Glutamatergic neuron (in vitro differentiated cells): ENCODE data around the gene SLC9A3. TPM values are rescaled to one million over a fixed set of nuclear protein-coding genes. Genes with fewer than 3 reads are reported as not detected.

Experiments
- DNase-seq: peaks from one replicate; pipeline ENCODE4 v3.0.0; 2022
- H3K27ac Mint-ChIP-seq: one replicate; pipeline ENCODE4 v1.8.0; 2020; ENCODE audit warnings: mild to moderate bottlenecking, mixed read lengths, inconsistent platforms; ENCODE audit not compliant: unreplicated experiment
- H3K27me3 Mint-ChIP-seq: one replicate; pipeline ENCODE4 v1.8.0; 2020; ENCODE audit warnings: mild to moderate bottlenecking, moderate library complexity, mixed read lengths, inconsistent platforms; ENCODE audit not compliant: unreplicated experiment
- H3K36me3 Mint-ChIP-seq: one replicate; pipeline ENCODE4 v1.8.0; 2020; ENCODE audit warnings: mild to moderate bottlenecking, mixed read lengths, inconsistent platforms; ENCODE audit not compliant: unreplicated experiment
- H3K4me1 Mint-ChIP-seq: one replicate; pipeline ENCODE4 v1.8.0; 2020; ENCODE audit warnings: mild to moderate bottlenecking, low read depth, mixed read lengths, inconsistent platforms; ENCODE audit not compliant: unreplicated experiment
- H3K4me3 Mint-ChIP-seq: one replicate; pipeline ENCODE4 v1.8.0; 2020; ENCODE audit warnings: mild to moderate bottlenecking, mixed read lengths, inconsistent platforms; ENCODE audit not compliant: unreplicated experiment
- H3K9me3 Mint-ChIP-seq: one replicate; pipeline ENCODE4 v1.8.0; 2020; ENCODE audit warnings: mild to moderate bottlenecking, moderate library complexity, mixed read lengths, inconsistent platforms; ENCODE audit not compliant: unreplicated experiment
- total RNA-seq: library from RNA; stranded (reverse); fragmentation: NEBNext Ultra II Directional; extraction: Animal tissue kit (Norgen Biotek cat#: 25700); gene quantifications from one replicate; pipeline ENCODE4 v1.2.1, GENCODE V29; 2021; ENCODE audit not compliant: unreplicated experiment
- TF ChIP-seq, protein P1 (sequence below): fragments of 200-600 bp; sonication (generic); IDR thresholded peaks from one replicate; pipeline ENCODE4 v1.5.0; 2021; ENCODE audit not compliant: partially characterized antibody, unreplicated experiment

Gene SLC9A3
- total RNA-seq, 1 donor from 2014 or later: 1.1 TPM

DNA sequence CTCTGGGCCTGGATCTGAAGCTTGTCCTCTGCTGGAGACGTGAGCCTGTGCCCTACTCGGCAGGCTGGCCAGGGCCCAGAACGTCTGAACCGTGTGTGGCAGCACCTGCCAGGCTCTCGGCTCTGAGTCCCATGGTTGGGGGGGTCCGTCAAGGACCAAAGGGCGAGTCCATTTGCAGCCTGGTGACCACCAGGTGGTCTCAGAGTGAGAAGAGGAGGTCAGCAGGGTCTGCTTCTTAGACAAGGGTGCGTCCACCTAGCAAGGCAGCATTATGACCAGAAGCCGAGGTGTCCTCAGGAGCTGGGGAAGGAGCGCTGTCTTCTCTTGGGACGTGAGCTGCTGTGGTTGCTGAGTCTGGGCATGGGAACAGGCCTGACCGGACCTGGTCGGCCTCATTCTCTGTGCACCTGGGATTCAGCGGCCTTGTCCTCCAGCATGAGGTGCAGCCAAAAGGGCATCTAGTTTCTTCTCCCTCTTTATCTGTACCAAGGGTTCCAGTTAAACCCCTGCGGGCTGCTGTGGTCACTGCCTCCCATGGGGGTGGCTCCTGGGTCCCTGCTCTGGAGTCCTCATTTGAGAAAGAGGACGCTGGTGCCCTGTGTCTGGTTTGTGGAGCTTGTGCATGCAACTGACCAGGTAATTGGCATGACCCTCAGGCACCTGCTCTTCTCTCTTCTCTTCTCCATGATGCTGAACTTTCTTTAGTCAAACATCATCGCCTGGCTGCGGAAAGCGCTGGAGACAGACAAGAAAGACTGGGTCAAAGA, 66.9 kb downstream of the SLC9A3 start:
- H3K36me3 Mint-ChIP-seq: peaks cover 28% of the 10 kb centered on the region
- peaks cover 5% of the 10 kb centered on the region for H3K27me3 Mint-ChIP-seq
- no peaks in the 10 kb centered on the region for H3K4me1 Mint-ChIP-seq
- peak; percentile 10 for DNase-seq
- H3K9me3 Mint-ChIP-seq: no peaks in the 10 kb centered on the region
- no peak overlapping the region for H3K4me3 Mint-ChIP-seq
- TF ChIP-seq, protein P1, sequence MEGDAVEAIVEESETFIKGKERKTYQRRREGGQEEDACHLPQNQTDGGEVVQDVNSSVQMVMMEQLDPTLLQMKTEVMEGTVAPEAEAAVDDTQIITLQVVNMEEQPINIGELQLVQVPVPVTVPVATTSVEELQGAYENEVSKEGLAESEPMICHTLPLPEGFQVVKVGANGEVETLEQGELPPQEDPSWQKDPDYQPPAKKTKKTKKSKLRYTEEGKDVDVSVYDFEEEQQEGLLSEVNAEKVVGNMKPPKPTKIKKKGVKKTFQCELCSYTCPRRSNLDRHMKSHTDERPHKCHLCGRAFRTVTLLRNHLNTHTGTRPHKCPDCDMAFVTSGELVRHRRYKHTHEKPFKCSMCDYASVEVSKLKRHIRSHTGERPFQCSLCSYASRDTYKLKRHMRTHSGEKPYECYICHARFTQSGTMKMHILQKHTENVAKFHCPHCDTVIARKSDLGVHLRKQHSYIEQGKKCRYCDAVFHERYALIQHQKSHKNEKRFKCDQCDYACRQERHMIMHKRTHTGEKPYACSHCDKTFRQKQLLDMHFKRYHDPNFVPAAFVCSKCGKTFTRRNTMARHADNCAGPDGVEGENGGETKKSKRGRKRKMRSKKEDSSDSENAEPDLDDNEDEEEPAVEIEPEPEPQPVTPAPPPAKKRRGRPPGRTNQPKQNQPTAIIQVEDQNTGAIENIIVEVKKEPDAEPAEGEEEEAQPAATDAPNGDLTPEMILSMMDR: no peak
- H3K27ac Mint-ChIP-seq: no peak overlapping the region

DNA sequence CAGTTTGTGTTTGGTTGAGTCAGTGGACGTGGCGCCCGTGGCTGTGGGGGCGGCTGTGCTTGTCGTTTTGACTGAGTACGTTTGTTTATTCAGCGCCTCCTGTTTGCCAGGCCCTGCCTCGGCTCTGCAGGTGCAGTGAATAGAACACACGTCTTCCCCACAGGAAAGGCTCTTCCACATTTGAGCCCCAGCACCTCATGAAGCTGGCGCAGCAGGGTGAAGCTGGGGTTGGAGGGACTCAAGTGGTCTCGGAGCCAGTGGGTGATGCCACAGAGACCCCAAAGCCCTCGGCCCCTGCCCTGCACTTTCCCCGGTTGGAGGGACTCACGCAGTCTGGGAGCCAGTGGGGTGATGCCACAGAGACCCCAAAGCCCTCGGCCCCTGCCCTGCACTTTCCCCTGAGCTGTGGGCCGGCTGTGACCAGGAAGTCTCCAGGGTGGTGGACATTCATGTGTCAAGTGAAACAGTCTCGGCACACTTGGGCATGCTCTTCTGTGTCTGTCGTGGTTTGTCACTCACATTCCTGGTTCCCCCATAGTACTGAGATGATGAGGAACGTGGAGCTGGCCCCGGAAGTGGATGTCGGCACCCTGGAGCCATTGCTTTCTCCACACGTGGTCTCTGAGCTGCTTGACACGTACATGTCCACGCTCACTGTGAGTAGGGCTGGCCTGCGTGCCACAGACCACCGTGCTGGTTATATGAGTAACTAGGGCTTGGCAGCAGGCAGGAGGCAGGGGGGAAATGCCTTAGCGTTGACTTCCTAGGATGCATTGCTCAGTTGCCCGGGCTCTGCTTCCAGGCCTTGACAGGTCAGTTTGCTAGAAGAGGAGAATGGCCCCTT, 67.7 kb downstream of the SLC9A3 start:
- peak; percentile 10 for DNase-seq
- Mint-ChIP-seq H3K36me3 (peaks cover 36% of the 10 kb centered on the region), H3K27me3 (peaks cover 5% of the 10 kb centered on the region), H3K4me1 (no peaks in the 10 kb centered on the region), H3K4me3 (no peak overlapping the region), H3K9me3 (peaks cover 6% of the 10 kb centered on the region), H3K27ac (no peak overlapping the region)
- TF ChIP-seq, protein P1: no peak

DNA sequence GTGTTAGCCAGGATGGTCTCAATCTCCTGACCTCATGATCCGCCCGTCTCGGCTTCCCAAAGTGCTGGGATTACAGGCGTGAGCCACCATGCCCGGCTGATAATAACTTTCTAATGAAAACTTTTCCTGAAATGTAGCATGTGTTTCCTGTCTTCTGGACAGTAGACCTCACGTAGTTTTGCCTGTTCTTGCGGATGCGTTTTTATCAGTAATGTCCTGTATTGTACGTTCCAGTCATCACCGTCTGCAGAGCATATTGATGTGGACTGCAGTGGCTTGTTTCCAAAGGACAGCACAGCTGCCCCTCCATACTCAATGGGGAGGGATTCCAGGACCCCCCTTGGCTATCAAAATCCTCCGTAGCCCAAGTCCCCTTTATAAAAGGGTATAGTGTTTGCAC, 68.4 kb downstream of the SLC9A3 start:
- Mint-ChIP-seq H3K4me3 (no peak overlapping the region), H3K36me3 (peaks cover 43% of the 10 kb centered on the region)

GRCh38 chr5:454936-455335, 69.3 kb downstream of the SLC9A3 start:
- peak; percentile 5 for DNase-seq
- H3K27me3 Mint-ChIP-seq: peaks cover 5% of the 10 kb centered on the region
- H3K4me3 Mint-ChIP-seq: no peak overlapping the region
- H3K9me3 Mint-ChIP-seq: peaks cover 8% of the 10 kb centered on the region
- TF ChIP-seq, protein P1: no peak
- H3K27ac Mint-ChIP-seq: no peak overlapping the region
- peaks cover 48% of the 10 kb centered on the region for H3K36me3 Mint-ChIP-seq
- no peaks in the 10 kb centered on the region for H3K4me1 Mint-ChIP-seq

More for the DNA sequence above, 68.4 kb downstream of the SLC9A3 start:
- Mint-ChIP-seq H3K4me1 (no peaks in the 10 kb centered on the region), H3K27ac (no peak overlapping the region), H3K9me3 (peaks cover 8% of the 10 kb centered on the region), H3K27me3 (peaks cover 5% of the 10 kb centered on the region)
- TF ChIP-seq, protein P1: no peak
- DNase-seq: no peak
